ENCODE results near the gene STARD10. TPM values are rescaled to one million over a fixed set of nuclear protein-coding genes. Genes with fewer than 3 reads are reported as not detected.

Gene STARD10
- total RNA-seq, 2 donors from 2014 or later: 8.0 to 11.9 TPM

GRCh38 chr11:72778535-72779494 is 15.0 kb downstream of the STARD10 start:
- no peak for ATAC-seq
- no peaks in the 10 kb centered on the region for H3K36me3 Mint-ChIP-seq
- no peak for DNase-seq (ENCODE audit: low spot score in 2 of 2)
- no peak overlapping the region for H3K27ac Mint-ChIP-seq
- H3K9me3 Mint-ChIP-seq: no peaks in the 10 kb centered on the region

DNA sequence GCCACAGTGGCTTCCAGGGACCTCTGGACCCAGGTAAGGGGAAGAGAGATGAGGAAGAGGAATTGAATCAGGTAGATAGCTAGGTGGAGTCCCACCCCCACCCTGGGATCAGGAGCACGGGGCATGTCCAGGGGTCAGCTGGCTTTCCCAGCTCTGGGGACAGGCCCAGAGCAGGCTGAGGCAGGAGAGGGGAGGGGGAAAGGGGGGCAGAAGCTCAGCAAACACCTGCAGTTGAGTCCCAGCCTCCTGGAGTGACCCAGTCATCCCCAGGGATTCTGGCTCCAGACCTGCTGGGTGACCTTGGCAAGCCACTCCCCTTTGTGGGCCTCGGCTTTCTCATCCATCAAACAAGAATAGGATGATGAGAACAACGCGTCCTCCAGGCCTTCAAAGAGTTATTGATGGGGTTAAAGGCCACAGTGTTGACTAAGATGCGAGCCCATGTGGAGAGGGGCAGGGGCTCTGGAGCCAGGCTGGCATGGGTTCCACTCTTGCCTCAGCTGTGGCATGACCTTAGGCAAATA is 16.0 kb downstream of the STARD10 start:
- DNase-seq (ENCODE audit: low spot score in 2 of 2): no peak
- no peaks in the 10 kb centered on the region for H3K36me3 Mint-ChIP-seq
- no peaks in the 10 kb centered on the region for H3K9me3 Mint-ChIP-seq
- no peak for ATAC-seq
- peak overlapping the region; percentile 5 to 50 for H3K27ac Mint-ChIP-seq

DNA sequence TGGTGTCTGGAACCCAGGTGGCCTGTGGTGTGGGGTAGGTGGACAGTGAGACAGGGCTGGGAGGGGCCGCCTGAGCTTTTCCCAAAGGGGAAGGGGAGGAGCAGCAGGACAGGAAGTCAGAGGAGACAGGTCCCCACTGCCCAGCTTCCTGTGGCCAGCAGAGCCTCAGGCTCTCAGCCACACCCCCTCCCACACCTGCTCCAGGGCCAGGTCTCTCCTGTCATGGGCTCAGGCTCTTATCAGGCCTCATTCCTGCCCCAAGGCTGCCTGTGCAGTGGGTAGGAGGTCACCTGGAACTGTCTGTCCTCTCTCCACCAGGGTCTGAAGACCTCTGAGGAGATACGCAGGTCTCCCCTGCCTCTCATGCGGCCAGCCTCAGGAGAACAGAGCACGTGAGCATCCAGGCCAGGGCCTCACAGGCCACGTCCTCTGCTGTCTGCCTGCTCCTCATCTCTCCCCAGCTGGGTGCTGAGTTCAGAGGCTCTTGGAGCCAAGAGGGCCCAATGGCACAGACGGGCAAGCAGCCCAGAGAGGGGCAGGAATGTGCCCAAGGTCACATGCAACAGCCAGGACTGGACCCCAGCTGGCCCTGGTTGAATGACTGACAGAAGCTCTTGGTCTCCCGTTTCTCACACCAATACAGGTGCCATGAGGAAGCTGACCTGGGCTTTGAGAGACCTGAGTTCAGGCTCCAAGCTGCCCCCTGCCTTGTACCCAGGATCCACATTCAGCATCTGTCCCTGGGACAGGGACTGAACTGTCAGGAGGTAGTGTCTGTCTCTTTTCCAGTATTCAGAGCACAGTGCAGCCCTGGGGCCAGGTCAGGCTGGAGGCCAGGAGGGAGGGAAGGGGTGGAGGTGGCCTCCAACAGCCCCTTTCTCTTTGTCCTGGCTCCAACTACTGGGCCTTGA is 16.7 kb downstream of the STARD10 start:
- Mint-ChIP-seq H3K9me3 (no peaks in the 10 kb centered on the region), H3K27ac (peak overlapping the region; percentile 44 to 50), H3K36me3 (no peaks in the 10 kb centered on the region)
- DNase-seq (ENCODE audit: low spot score in 2 of 2): no peak
- no peak for ATAC-seq

- no peaks in the 10 kb centered on the region for H3K36me3 Mint-ChIP-seq
- H3K9me3 Mint-ChIP-seq: no peaks in the 10 kb centered on the region
- ATAC-seq (no peak), DNase-seq (ENCODE audit: low spot score in 2 of 2) (no peak)
- peak overlapping the region in 1 of 2 donors; percentile 44 for H3K27ac Mint-ChIP-seq
Measured at GRCh38 chr11:72776117-72776843, 17.6 kb downstream of the STARD10 start.

GRCh38 chr11:72775288-72776110 is 18.3 kb downstream of the STARD10 start:
- DNase-seq (ENCODE audit: low spot score in 2 of 2) (no peak), ATAC-seq (no peak)
- H3K36me3 Mint-ChIP-seq: no peaks in the 10 kb centered on the region
- H3K27ac Mint-ChIP-seq: no peak overlapping the region
- H3K9me3 Mint-ChIP-seq: no peaks in the 10 kb centered on the region

DNA sequence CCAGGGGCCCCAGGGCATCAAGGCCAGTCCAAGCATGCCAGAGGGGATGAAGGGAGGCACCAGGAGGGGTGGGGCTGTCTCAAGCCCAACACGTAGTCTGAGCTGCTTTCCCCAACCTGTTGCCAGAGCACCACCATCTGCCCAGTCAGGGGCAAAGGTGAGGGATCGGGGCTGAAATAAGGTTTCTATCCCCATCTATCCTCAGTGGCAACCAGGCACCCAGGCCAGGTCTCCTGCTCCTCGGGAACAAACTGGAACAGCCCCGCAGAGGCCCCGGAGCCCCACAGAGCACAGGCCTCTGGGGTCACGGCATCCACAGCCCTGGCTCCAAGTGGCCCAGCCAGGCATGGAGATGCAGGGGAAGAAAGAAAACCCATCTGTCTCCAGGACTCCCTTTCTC is 19.3 kb downstream of the STARD10 start:
- no peak overlapping the region for H3K27ac Mint-ChIP-seq
- DNase-seq (ENCODE audit: low spot score in 2 of 2): no peak

DNA sequence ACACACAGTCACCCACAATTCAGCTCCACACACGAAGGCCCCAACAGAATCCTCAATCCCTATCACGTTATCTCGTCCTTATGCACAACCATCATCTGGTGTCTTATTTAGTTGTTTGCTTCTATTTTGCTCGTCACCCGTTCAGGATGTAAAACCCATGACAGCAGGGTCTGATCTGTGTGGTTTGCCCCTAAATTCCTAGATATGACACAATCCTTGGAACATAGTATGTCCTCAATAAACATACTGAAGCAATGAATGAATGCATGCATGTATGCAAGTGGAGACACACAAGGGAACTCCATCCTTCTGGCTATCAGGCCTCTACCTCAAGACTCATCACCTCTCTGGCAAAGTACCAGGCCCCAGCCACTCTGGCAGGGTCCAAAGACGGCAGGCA is 20.2 kb downstream of the STARD10 start:
- ATAC-seq (no peak), DNase-seq (ENCODE audit: low spot score in 2 of 2) (no peak)
- Mint-ChIP-seq H3K9me3 (no peaks in the 10 kb centered on the region), H3K27ac (no peak overlapping the region), H3K36me3 (no peaks in the 10 kb centered on the region)

More for the DNA sequence above, 19.3 kb downstream of the STARD10 start:
- no peak for ATAC-seq
- H3K36me3 Mint-ChIP-seq: no peaks in the 10 kb centered on the region
- H3K9me3 Mint-ChIP-seq: no peaks in the 10 kb centered on the region

DNA sequence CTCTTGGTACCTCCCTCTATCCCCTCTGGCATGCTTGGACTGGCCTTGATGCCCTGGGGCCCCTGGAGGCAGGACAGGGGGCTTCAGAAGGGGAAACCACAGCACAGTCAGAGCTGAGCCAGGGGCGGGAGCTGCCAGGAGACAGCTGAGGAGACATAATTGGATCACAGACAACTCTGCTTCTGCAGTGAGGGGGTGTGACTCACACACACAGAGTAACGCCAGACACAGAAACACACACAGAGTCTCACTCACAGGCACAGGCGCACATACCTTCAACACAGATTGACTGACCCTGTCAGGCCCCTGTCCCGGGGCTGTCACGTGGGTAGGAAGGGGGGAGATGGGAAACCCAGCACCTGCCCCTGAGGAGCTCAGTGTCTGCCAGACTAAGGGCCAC is 20.6 kb downstream of the STARD10 start:
- H3K9me3 Mint-ChIP-seq: no peaks in the 10 kb centered on the region
- H3K36me3 Mint-ChIP-seq: no peaks in the 10 kb centered on the region
- DNase-seq (ENCODE audit: low spot score in 2 of 2) (no peak), ATAC-seq (no peak)
- no peak overlapping the region for H3K27ac Mint-ChIP-seq

DNA sequence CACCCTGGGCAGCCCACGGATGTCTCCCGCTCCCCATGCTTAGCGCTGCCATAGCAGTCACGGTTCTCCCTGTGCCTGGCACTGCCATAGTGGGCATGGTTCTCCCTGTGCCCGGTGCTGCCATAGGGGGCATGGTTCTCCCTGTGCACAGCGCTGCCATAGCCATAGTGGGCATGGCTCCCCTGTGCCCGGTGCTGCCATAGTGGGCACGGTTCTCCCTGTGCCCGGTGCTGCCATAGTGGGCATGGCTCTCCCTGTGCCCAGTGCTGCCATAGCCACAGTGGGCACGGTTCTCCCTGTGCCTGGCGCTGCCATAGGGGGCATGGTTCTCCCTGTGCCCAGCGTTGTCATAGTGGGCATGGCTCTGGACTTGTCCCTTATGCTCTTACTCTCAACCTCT is 21.8 kb downstream of the STARD10 start:
- no peak for ATAC-seq
- no peak for DNase-seq (ENCODE audit: low spot score in 2 of 2)
- Mint-ChIP-seq H3K36me3 (no peaks in the 10 kb centered on the region), H3K27ac (peak overlapping the region; percentile 32 to 63), H3K9me3 (no peaks in the 10 kb centered on the region)

DNA sequence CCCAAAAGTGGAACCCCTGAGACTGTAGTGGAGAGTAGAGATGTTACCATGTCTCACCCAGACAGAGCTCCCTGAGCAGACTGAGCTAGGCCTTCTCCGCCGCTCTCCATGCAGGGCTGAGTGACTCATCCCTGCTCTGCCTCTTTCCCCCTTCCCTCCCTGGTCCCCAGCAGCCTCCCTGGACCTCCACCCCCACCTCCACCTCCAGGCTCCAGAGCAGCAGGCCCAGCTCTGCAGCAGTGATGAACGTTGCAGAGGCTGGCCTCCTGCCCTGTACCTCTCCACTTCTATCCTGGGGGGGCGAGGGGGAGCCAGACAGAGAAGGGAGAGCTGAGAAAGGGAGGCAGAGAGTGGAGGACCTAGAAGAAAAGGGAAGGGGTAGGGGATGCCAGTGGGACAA is 22.3 kb downstream of the STARD10 start:
- Mint-ChIP-seq H3K27ac (no peak overlapping the region), H3K36me3 (no peaks in the 10 kb centered on the region), H3K9me3 (no peaks in the 10 kb centered on the region)
- DNase-seq (ENCODE audit: low spot score in 2 of 2) (no peak), ATAC-seq (no peak)

- Mint-ChIP-seq H3K27ac (peak overlapping the region in 1 of 2 donors; percentile 51), H3K9me3 (no peaks in the 10 kb centered on the region), H3K36me3 (no peaks in the 10 kb centered on the region)
- DNase-seq (ENCODE audit: low spot score in 2 of 2) (no peak), ATAC-seq (no peak)
Measured at GRCh38 chr11:72770799-72771198, 23.0 kb downstream of the STARD10 start.

DNA sequence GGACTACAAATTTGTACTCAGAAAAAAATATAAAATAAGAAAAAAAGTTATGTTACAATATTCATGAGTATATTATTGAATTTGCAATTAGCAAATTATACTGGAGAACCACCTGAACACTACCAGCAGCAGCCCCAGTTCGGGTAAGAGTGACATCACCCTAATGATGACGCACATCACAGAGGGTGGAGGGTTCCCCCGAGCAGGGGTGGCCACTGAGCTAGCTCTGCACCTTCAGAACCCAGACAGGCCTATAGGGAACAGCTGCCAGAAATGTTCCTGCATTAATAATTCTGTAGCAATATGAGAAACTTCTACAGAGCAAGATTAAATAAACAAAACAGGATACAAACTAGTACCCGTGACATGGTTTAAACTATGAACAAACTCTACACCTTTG is 24.2 kb downstream of the STARD10 start:
- no peaks in the 10 kb centered on the region for H3K36me3 Mint-ChIP-seq
- no peak overlapping the region for H3K27ac Mint-ChIP-seq
- DNase-seq (ENCODE audit: low spot score in 2 of 2) (no peak), ATAC-seq (no peak)
- H3K9me3 Mint-ChIP-seq: no peaks in the 10 kb centered on the region

- no peaks in the 10 kb centered on the region for H3K36me3 Mint-ChIP-seq
- H3K9me3 Mint-ChIP-seq: no peaks in the 10 kb centered on the region
- H3K27ac Mint-ChIP-seq: no peak overlapping the region
- DNase-seq (ENCODE audit: low spot score in 2 of 2): no peak
- ATAC-seq: no peak
Measured at GRCh38 chr11:72768581-72768980, 25.3 kb downstream of the STARD10 start.

GRCh38 chr11:72767203-72768062 is 26.4 kb downstream of the STARD10 start:
- H3K27ac Mint-ChIP-seq: no peak overlapping the region
- no peak for ATAC-seq
- no peaks in the 10 kb centered on the region for H3K9me3 Mint-ChIP-seq

More at GRCh38 chr11:72767203-72768062, 26.4 kb downstream of the STARD10 start:
- no peak for DNase-seq (ENCODE audit: low spot score in 2 of 2)
- no peaks in the 10 kb centered on the region for H3K36me3 Mint-ChIP-seq
